ENCODE results near the gene TMEM11.

DNA sequence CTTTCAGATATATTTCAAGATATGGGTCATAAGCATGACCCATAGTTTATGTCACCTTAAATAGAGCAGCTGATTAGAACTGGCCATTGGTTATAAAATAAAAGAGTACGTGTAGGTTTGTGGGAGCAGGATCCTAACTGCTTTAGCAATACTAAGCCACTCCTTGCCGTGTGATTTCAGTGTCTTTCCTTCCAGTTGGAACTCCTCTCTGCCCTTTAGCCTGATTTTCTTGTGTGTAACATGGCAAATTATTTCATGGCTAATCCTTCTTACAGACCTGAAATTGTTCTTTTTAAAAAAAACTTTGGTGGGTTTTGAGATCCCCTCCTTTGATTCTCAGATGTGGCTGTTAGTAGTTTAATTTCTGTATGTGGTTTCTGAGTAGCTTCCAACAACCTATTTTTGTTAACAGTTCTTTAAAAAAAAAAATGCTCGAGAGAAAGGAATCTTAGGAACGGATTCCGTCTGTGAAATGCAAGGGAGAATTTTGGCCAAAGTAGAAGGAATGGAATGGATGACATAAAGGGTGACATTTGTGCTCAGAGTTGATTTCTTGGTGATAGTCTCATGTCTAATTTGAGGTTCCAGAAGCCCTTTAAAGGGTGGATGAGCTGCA, 47.3 kb downstream of the TMEM11 start:
- TF ChIP-seq BHLHE40 (IDR thresholded peaks at IDR 0.05; ENCODE audit: low read depth, low read length) (no peak), POLR2A (IDR thresholded peaks at IDR 0.05; ENCODE audit: low read length) (no peak), SMC3 (IDR thresholded peaks at IDR 0.05) (no peak)

Measured in A549 (cell line).